Measurements from ENCODE around the gene HMOX1.

HMOX1 gene

DNA sequence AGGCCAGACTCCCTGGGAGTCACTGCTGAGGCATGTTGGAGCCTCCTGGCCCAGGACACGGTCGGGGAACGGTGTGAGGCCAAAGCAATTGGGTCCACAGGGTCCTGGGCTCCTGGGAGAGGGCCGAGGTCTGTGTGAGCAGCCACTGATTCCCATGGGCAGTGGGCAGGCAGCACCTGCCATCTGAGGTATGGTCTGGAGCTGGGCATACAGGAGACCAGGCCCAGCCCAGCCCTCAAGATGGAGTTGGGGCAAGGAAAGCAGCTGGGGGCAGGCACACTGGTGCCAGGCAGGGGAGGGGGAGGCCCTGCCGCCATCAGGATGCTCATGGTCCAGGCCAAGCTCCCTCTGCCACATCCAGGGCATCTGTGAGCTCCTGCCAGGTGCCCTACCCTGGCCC, 32.2 kb upstream of the HMOX1 start:
- no peak for DNase-seq
- Histone ChIP-seq H3K9me3 (ENCODE audit: severe bottlenecking) (peaks cover under 1% of the 10 kb centered on the region), H3K27ac (no peak overlapping the region), H3K36me3 (no peaks in the 10 kb centered on the region), H3K4me3 (ENCODE audit: low read depth, low read length) (no peak overlapping the region), H3K27me3 (ENCODE audit: insufficient read depth, low read depth, severe bottlenecking) (no peaks in the 10 kb centered on the region)
- TF ChIP-seq CTCF (IDR thresholded peaks at IDR 0.05; ENCODE audit: low read depth, low read length) = no peak

GRCh38 chr22:35349368-35349703, 31.6 kb upstream of the HMOX1 start:
- Histone ChIP-seq H3K27me3 (ENCODE audit: insufficient read depth, low read depth, severe bottlenecking) (no peaks in the 10 kb centered on the region), H3K9me3 (ENCODE audit: severe bottlenecking) (no peaks in the 10 kb centered on the region), H3K27ac (no peak overlapping the region), H3K4me3 (ENCODE audit: low read depth, low read length) (no peak overlapping the region), H3K36me3 (no peaks in the 10 kb centered on the region)
- no peak for DNase-seq
- no peak for TF ChIP-seq CTCF (IDR thresholded peaks at IDR 0.05; ENCODE audit: low read depth, low read length)

DNA sequence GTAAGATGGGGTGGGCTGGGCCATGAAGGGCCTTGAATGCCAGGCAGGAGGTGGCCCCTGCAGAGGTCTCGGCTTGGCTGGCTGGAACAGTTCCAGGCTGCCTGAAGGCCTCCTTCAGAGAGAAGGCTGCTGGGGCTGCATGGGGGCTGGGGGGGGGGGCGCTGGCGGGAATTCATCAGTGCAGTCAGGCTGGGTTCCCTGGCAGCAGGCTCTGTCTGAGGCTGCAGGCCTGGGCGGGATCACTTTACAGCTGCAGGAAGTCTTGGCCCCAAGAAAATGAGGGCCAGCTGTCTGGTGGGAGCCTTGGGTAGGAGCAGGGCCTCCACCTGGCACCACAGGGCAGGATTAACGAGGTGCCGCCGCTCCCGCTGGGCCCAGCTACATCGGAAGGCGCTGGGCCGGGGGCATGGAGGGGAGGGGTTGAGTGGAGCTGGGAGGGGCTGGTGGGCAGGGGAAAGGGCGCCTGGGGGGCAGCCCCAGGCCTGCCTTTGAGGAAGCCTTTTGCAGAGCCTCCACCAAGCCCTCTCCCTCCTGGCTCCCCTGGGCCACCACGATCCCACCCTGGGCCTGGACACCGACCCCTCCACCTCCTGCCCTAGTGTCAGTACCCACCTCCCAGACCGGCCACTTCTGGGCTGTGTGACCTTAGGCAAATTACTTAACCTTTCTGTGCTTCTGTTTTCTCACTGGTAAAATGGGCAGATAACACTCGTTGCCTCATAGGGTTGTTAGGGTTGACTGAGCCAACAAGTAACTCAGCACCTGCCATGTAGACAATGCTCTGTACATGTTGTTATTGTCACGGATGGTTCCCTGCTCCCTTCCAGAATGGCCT, 31.0 kb upstream of the HMOX1 start:
- no peak for DNase-seq
- TF ChIP-seq CTCF (IDR thresholded peaks at IDR 0.05; ENCODE audit: low read depth, low read length) = no peak
- H3K27ac ChIP-seq = no peak overlapping the region; the same call in 1 of the 2 replicates

DNA sequence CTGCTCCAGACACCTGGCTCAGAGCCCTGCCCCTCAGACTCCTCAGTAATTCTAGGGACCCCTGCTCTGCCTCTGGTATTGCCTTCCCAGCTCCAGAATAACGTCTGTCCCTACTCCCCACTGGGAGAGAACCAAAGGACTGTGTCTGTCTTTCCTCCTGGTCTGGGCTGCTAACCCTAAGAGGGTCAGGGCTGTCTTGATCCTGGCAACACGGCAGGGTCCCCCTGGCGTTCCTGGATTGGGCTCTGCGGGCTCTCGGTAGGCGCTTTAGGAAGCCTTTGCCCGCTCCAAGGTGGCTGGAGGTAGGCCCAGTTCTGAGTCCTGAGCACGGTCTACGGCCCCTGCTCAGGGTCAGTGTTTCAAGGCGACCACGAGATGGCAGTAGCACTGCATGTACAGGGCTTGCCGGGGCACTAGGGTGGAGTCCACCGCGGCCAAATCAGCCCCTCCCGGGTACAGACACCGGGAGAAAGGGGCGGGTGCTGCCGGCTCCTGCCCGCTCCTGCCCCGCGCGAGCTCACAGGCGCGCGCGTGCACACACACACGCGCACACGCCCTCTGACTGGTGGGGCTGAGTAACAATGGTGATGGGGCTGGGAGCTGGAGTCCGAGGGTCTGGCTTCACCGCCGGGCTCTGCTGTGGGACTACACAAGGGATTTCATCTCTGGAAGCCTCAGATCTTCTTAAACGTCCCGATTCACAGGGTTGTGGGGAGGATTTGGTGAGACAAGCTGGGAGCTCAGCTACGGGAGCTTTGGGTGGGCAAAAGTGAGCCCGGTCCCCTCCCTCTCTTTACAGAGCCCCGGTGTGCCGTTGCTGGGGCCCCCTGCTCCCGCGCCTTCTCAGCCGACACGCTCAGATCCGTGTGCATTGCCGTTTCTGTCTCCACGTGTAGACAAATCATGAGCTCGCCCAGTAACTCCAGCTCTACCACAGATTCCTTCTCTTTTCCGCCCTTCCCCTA, 30.1 kb upstream of the HMOX1 start:
- H3K9me3 ChIP-seq (ENCODE audit: severe bottlenecking) = no peaks in the 10 kb centered on the region
- no peaks in the 10 kb centered on the region for H3K36me3 ChIP-seq
- peak; percentile 83 for TF ChIP-seq CTCF (IDR thresholded peaks at IDR 0.05; ENCODE audit: low read depth, low read length)
- peak overlapping the region; percentile 59 for H3K4me3 ChIP-seq (ENCODE audit: low read depth, low read length)
- H3K27ac ChIP-seq = peak overlapping the region; percentile 72
- no peaks in the 10 kb centered on the region for H3K27me3 ChIP-seq (ENCODE audit: insufficient read depth, low read depth, severe bottlenecking)
- DNase-seq = peak; percentile 94

More for the DNA sequence above, 31.0 kb upstream of the HMOX1 start:
- H3K27me3 ChIP-seq (ENCODE audit: insufficient read depth, low read depth, severe bottlenecking) = no peaks in the 10 kb centered on the region
- no peaks in the 10 kb centered on the region for H3K9me3 ChIP-seq (ENCODE audit: severe bottlenecking)
- H3K36me3 ChIP-seq = no peaks in the 10 kb centered on the region
- H3K4me3 ChIP-seq (ENCODE audit: low read depth, low read length) = no peak overlapping the region

GRCh38 chr22:35352214-35353111, 28.4 kb upstream of the HMOX1 start:
- no peaks in the 10 kb centered on the region for H3K9me3 ChIP-seq (ENCODE audit: severe bottlenecking)
- H3K36me3 ChIP-seq = no peaks in the 10 kb centered on the region
- H3K27me3 ChIP-seq (ENCODE audit: insufficient read depth, low read depth, severe bottlenecking) = no peaks in the 10 kb centered on the region
- H3K4me3 ChIP-seq (ENCODE audit: low read depth, low read length) = no peak overlapping the region
- peak; percentile 64 for DNase-seq
- peak overlapping the region; percentile 5; the same call in 1 of the 2 replicates for H3K27ac ChIP-seq
- TF ChIP-seq CTCF (IDR thresholded peaks at IDR 0.05; ENCODE audit: low read depth, low read length) = peak; percentile 67
